Occipital lobe (tissue), 3 donors: Measurements from ENCODE around the gene KLHL14. TPM values are rescaled to one million over a fixed set of nuclear protein-coding genes. Genes with fewer than 3 reads are reported as not detected.
"Not testable (repeated sequence)": the region's sequence is repeated elsewhere in the genome, so short reads cannot be mapped to it uniquely, and the experiment has no call there.

Experiments used
- DNase-seq: peaks from one replicate; lab custom pipeline; 2025; lab: John Stamatoyannopoulos, UW
- small RNA-seq: library from RNA; depleted of rRNA; stranded (forward); fragments of <200 nt; gene quantifications from one replicate; pipeline ENCODE3, GENCODE V24; 2014
- total RNA-seq: library from RNA; depleted of rRNA; stranded (reverse); fragments of >200 nt; gene quantifications from one replicate; pipeline ENCODE4 v1.2.3, GENCODE V29; 2014

KLHL14 gene
- total RNA-seq, 1 donor from 2014 or later = 20.3 TPM

DNA sequence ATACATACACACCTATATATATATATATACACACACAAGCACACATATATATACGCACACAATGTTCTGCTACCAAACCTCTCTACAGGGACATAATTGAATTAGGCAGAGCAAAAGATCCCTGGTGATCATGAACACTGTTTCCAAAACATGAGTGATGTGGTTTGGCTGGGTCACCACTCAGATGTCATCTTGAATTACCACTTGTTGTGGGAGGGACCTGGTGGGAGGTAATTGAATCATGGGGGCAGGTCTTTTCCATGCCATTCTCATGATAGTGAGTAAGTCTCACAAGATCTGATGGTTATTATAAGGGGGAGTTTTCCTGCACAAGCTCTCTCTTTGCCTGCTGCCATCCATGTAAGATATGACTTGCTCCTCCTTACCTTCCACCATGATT is 135.2 kb downstream of the KLHL14 start:
- DNase-seq = not testable (repeated sequence)

DNA sequence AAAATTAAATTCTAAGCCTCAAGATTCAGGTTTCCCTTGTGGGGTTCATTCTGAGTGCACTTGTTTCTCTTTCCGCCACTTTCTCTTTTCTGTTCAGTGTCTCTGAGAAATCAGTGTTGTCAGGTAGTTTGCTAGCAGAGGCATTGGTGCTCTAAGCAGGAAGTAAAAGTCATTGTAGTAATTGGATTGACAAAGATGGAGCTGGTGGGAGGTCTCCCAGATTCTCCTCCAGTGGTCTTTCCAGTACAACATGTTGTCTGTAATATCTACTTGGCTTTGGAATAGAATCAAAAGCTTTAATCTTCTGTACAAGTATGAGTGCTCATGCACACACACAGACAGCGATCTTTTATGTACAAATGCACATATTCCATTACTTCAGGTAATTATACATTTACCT is 135.6 kb downstream of the KLHL14 start:
- no peak for DNase-seq

DNA sequence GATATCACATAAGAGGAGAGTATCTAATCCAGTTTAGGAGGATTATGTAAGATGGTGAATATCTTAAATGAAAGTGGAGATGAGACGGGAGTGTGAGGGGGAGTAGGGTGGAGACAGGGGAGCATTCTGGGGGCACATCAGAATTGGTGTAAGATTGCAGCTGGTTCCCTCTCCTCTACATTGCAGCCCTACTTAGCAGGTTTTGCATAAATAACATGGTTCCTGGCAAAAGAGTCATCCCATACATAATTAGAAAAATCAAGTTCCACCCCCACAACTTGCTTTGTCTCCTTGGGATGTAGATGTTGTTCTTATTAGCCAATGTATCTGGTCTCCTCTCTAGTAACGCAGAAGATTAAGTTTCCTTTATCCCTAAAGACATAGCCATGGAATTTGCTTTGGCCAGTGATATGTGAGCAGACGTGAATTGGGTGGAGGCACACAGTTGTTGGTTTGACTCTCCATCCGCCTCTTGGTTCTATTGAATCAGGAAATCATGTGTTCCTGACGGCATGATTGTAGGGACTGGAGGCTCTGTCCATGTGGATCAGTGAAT is 137.9 kb downstream of the KLHL14 start:
- no peak for DNase-seq

DNA sequence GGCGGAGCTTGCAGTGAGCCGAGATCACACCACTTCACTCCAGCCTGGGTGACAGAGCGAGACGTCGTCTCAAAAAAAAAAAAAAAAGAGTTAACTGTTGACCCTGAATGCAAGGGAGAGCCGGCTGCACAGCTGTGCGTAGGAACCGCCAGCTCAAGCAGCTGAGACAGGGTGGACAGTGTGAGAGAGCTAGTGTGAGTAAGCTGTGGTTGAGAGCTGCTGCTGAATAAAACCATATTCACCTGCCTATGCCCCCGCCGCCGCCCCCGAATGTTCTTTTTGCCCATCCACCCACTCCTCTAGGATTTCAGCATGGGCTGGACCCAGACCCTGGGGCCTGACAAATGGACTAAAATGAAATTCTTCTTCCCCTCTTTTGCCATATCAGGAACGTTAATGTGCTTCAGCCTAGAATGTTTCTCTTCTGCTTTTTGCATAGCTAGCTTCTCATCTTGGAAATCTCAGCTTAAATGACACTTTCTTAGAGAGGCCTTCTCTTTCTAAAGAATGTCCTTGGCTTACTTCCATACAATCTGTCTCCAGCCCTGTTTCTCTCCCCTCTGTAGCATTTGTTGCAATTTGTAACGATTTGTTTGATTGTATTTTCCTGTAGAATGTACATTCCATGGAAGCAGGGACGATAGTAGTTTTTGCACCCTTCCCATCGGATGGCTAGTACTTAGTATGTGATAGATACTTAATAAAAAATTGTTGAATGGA is 142.7 kb downstream of the KLHL14 start:
- peak; percentile 9 for DNase-seq

DNA sequence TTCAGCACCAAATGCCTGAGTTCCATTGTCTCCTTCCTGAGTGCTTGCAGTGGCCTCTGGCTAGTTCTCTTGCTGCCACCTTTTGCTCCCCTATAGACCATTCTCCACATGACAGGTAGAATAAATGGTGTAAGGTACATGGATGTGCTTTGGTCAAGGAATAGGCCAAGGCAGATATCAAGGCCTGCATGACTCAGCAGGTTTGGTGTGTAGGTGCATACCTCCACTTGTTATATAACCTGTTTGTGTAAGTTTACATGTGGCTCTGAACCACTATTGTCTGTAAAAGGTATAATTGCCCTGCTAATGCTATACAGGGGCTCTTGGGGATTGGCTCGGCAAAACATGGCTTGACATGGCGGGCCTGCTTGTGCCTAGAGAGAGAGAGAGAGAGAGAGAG is 143.5 kb downstream of the KLHL14 start:
- DNase-seq = no peak

DNA sequence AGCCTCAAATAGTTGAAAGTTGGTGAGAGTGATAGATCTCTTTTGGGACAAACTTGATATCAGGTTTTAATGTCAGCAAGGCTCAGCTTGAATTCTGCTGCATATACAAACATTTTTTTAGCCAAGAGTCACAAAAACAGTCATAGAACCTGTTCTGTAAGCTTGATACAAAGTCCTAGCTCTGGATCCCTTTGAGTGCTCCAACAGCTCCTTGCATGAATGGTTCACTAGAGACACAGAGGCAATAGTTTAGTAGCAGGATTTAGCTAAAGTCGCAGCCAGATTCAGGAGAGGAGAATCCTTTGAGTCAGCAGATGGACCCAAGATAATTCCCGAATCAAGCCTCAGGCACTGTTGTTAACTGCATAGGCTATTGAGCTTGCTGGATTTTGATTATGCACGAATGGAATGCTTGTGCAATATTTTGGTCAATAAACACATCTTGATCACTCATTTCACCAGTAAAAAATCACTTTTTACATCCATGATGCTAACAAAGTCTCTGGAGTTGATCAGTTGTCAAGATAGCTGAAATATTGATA is 148.6 kb downstream of the KLHL14 start:
- no peak for DNase-seq

DNA sequence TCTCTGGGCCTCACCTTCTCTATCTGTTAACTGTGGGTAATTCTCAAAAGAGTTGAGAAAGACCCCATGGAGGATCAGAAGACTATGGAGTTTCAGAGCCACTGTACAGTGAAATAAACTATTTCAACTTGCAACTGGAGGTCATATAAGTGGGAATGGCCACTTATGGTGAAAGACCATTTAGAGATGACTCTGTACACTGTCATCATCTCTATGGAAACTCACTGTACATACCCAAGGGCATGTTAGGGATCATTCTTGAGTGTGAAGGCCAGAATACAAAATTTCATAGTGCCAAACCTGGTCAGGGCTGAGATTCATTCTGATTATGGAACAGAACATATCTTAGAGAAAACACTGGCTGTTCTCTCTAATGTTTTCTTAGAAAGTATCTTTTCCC is 149.3 kb downstream of the KLHL14 start:
- no peak for DNase-seq

Small RNAs within 50 kb of the gene (small RNA-seq; reads per million reads assigned to genes)
- gene AC012123.2 = not detected
